GM23248 (cell line): ENCODE results near the gene WNT5B. TPM values are rescaled to one million over a fixed set of nuclear protein-coding genes. Genes with fewer than 3 reads are reported as not detected.

Source experiments
- DNase-seq: peaks from one replicate; pipeline ENCODE4 v3.0.0-alpha.2; 2015
- H2AFZ ChIP-seq: fragments of 200-600 bp; sonication (generic); 2 replicates; pipeline ENCODE4 v1.6.1; 2016; ENCODE audit warnings: antibody characterized with exemption
- H3F3A ChIP-seq: fragments of 200-600 bp; sonication (generic); 2 replicates; pipeline ENCODE4 v1.6.1; 2016; ENCODE audit warnings: mild to moderate bottlenecking, antibody characterized with exemption, mixed run types; ENCODE audit not compliant: insufficient read depth
- H3K27ac ChIP-seq: fragments of 200-600 bp; sonication (generic); 2 replicates; pipeline ENCODE4 v1.5.1; 2016; ENCODE audit warnings: mild to moderate bottlenecking
- H3K27me3 ChIP-seq: fragments of 200-600 bp; sonication (generic); replicated peaks from 2 replicates; pipeline ENCODE4 v1.6.1; 2016; ENCODE audit warnings: mild to moderate bottlenecking; ENCODE audit not compliant: insufficient read depth
- H3K36me3 ChIP-seq: fragments of 200-600 bp; sonication (generic); 2 replicates; pipeline ENCODE4 v1.6.1; 2016; ENCODE audit warnings: low read depth, mild to moderate bottlenecking
- H3K4me1 ChIP-seq: fragments of 200-600 bp; sonication (generic); 2 replicates; pipeline ENCODE4 v1.6.1; 2016; ENCODE audit warnings: mild to moderate bottlenecking; ENCODE audit not compliant: insufficient read depth
- H3K4me2 ChIP-seq: fragments of 200-600 bp; sonication (generic); one replicate; pipeline ENCODE4 v1.6.1; 2016; ENCODE audit warnings: mild to moderate bottlenecking; ENCODE audit not compliant: unreplicated experiment
- H3K4me3 ChIP-seq: fragments of 200-600 bp; sonication (generic); 2 replicates; pipeline ENCODE4 v1.5.1; 2016; ENCODE audit warnings: mild to moderate bottlenecking
- H3K79me2 ChIP-seq: fragments of 200-600 bp; sonication (generic); 2 replicates; pipeline ENCODE4 v1.6.1; 2016; ENCODE audit warnings: mild to moderate bottlenecking; ENCODE audit not compliant: insufficient read depth
- H3K9ac ChIP-seq: fragments of 200-600 bp; sonication (generic); 2 replicates; pipeline ENCODE4 v1.6.1; 2016; ENCODE audit warnings: mild to moderate bottlenecking
- H3K9me2 ChIP-seq: fragments of 200-600 bp; sonication (generic); 2 replicates; pipeline ENCODE4 v1.6.1; 2016; ENCODE audit warnings: mixed run types, mild to moderate bottlenecking, moderate library complexity; ENCODE audit not compliant: insufficient read depth
- H3K9me3 ChIP-seq: fragments of 200-600 bp; sonication (generic); one replicate; pipeline ENCODE4 v1.6.1; 2017; ENCODE audit warnings: low read depth
- H4K20me1 ChIP-seq: fragments of 200-600 bp; sonication (generic); 2 replicates; pipeline ENCODE4 v1.6.0; 2016; ENCODE audit not compliant: insufficient read depth
- EZH2 ChIP-seq: fragments of 200-600 bp; sonication (generic); IDR thresholded peaks from 2 replicates; pipeline ENCODE4 v1.6.1; 2018; ENCODE audit warnings: antibody characterized with exemption, mild to moderate bottlenecking; ENCODE audit not compliant: insufficient read depth, poor library complexity, severe bottlenecking
- EZH2phosphoT487 ChIP-seq: fragments of 200-600 bp; sonication (generic); IDR thresholded peaks from 2 replicates; pipeline ENCODE4 v1.6.1; 2018; ENCODE audit warnings: antibody characterized with exemption, moderate library complexity, mild to moderate bottlenecking, low read depth; ENCODE audit not compliant: insufficient read depth
- WGBS, 2 experiments: methylation state at CpG; one replicate each; pipeline ENCODE4 v1.1.6; 2015 to 2017; ENCODE audit warnings: low lambda C conversion rate in 2 of 2, low coverage in 1 of 2; ENCODE audit errors: missing lambda C conversion rate in 2 of 2; 5-methylcytosine and 5-hydroxymethylcytosine counted together
- in situ Hi-C: fragments of 300-500 bp; cut with MboI; formaldehyde crosslinking; loops from 2 replicates; pipeline ENCODE4 v1.15.0; 2020
- polyA plus RNA-seq: library from polyadenylated mRNA; unstranded; fragments of >200 nt; fragmentation: Nextera tagmentation; extraction: Ambion mirVana; gene quantifications from 2 replicates; pipeline ENCODE4 v1.2.1, GENCODE V29; 2016
- total RNA-seq: library from RNA; depleted of rRNA; stranded (reverse); fragments of >200 nt; shearing (Covaris generic); gene quantifications from 2 replicates; pipeline ENCODE4 v1.2.3, GENCODE V29; 2014

WNT5B gene
- total and polyA plus RNA-seq, 2 experiments from 2014 or later: 50.1 to 505 TPM

DNA sequence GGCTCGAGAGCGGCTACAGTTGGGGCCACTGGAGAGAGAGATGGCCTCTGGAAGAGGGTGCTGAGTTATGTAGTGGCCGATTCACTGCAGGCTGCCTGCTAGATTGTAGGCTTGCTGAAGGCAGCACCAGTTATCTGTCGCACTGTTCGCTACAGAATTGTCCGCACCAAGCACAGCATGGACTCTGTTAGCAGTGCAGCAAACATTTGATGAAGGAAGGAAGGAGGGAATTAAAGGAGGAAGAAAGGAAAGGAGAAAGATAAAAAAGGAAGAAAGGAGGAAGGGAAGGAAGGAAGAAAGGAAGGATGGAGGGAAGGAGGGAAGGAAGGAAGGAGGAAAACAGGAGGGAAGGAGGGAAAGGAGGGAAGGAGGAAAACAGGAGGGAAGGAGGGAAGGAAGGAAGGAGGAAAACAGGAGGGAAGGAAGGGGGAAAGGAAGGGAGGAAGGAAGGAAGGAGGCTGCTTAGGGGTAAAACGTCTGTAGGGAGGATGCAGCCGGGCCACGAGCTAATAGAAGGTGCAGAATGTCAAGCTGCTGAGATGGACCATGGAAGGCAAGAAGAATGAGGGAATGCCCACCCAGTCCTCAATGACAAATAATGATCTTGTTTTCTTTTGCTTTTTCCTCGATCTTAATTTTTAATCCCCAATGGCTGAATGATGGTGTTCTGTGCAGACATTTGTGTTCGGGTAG, 34.6 kb downstream of the WNT5B start:
- TF ChIP-seq EZH2phosphoT487: no peak
- TF ChIP-seq EZH2: no peak
- no peak for DNase-seq
- Histone ChIP-seq H3K27ac (no peak overlapping the region), H3F3A (peaks cover 48% of the 10 kb centered on the region), H3K9me3 (no peaks in the 10 kb centered on the region), H3K4me1 (0 out of 2 replicates have a peak, but pooled peaks cover 5% of the 10 kb centered on the region), H3K9ac (no peak overlapping the region), H4K20me1 (no peaks in the 10 kb centered on the region), H3K4me2 (no peak overlapping the region), H3K27me3 (no peaks in the 10 kb centered on the region), H3K9me2 (no peaks in the 10 kb centered on the region), H3K36me3 (no peaks in the 10 kb centered on the region), H3K4me3 (no peak overlapping the region), H2AFZ (no peak overlapping the region), H3K79me2 (no peaks in the 10 kb centered on the region)
- in situ Hi-C loops: loop anchor here (25.0 kb wide), 1 partner anchor 924 kb away; no protein-coding TSS in a partner anchor
- WGBS, 2 experiments: 90 to 92% methylated on average over 10 to 11 of the region's 11 CpGs

DNA sequence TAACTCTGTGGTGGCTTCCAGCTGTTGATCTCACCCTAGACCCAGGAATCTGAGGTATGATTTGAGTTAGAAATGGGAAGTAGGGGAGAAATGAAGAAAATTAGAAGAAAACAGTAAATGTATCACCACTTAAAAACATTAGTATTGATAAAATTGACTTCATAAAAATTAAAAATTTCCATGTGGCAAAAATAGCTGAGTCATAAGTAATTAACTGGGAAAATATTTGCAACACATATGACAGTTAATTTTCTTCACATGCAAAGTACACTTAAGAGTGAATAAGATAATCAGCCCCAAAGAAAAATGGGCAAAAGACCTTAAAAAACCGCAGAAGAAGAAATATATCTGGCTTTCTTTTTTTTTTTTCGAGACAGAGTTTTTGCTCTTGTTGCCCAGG, 36.3 kb downstream of the WNT5B start:
- Histone ChIP-seq H3K9me3 (no peaks in the 10 kb centered on the region), H3K4me1 (0 out of 2 replicates have a peak, but pooled peaks cover 5% of the 10 kb centered on the region), H3K27me3 (no peaks in the 10 kb centered on the region), H3K9ac (no peak overlapping the region), H2AFZ (no peak overlapping the region), H4K20me1 (no peaks in the 10 kb centered on the region), H3K79me2 (no peaks in the 10 kb centered on the region), H3F3A (peaks cover 34% of the 10 kb centered on the region), H3K36me3 (no peaks in the 10 kb centered on the region), H3K27ac (no peak overlapping the region), H3K4me3 (no peak overlapping the region), H3K9me2 (no peaks in the 10 kb centered on the region), H3K4me2 (no peak overlapping the region)
- DNase-seq: no peak
- TF ChIP-seq EZH2phosphoT487 (no peak), EZH2 (no peak)
- WGBS, 2 experiments: 8 to 11% methylated on average over 2 of the region's 2 CpGs
- in situ Hi-C loops: loop anchor here (25.0 kb wide), 1 partner anchor 922 kb away; no protein-coding TSS in a partner anchor

DNA sequence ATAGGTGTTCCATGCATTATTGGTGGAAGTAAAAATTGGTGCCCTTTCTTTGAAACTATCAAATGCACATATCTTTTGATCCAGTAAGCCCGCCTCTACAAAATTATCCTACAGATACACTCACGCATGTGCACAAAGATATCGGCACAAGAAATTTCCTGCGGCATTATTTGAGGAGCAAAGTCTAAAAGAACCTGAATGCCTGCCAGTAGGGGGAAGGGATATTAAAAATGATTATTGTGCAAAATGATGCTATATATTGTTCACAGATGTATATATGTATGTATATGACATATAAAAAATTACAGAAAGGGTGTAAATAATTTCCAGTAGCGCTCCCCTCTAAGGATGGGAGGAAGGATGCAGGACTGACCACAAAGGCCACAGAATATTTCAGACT, 37.2 kb downstream of the WNT5B start:
- H3K9ac ChIP-seq: no peak overlapping the region
- H3K9me2 ChIP-seq: no peaks in the 10 kb centered on the region
- DNase-seq: no peak
- no peak overlapping the region for H3K27ac ChIP-seq
- TF ChIP-seq EZH2 (no peak), EZH2phosphoT487 (no peak)
- in situ Hi-C loops: loop anchor here (25.0 kb wide), 1 partner anchor 921 kb away; no protein-coding TSS in a partner anchor
- no peaks in the 10 kb centered on the region for H3K9me3 ChIP-seq
- no peaks in the 10 kb centered on the region for H4K20me1 ChIP-seq
- no peak overlapping the region for H2AFZ ChIP-seq
- H3F3A ChIP-seq: peaks cover 28% of the 10 kb centered on the region
- H3K4me2 ChIP-seq: no peak overlapping the region
- no peaks in the 10 kb centered on the region for H3K79me2 ChIP-seq
- 70 to 71% methylated on average over 5 of the region's 5 CpGs for WGBS, 2 experiments
- no peaks in the 10 kb centered on the region for H3K36me3 ChIP-seq
- H3K4me1 ChIP-seq: no peaks in the 10 kb centered on the region
- no peaks in the 10 kb centered on the region for H3K27me3 ChIP-seq
- no peak overlapping the region for H3K4me3 ChIP-seq

DNA sequence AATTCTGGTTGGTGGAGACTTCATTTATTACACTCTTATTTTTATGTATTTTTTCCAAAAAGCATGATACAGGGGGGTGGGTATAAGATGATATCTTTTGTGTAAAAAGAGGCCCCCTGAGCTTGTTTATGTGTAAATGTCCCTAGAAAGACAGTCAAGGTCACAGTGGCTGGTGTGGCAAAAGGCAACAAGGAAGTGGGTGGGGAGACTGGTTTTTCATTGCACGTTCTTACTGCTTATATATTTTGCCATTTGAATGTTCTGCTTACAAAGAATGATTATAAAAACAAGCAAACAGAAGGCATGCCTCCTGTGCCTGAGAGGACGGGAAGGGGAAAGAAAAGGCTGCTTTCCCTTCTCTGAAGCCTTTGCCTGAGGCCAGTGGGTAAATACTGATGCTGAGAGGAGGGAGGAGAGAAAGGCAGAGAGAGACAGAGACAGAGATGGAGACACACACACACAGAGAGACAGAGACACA, 37.7 kb downstream of the WNT5B start:
- Histone ChIP-seq H3F3A (peaks cover 28% of the 10 kb centered on the region), H3K4me2 (no peak overlapping the region), H3K9me2 (no peaks in the 10 kb centered on the region), H3K9ac (no peak overlapping the region), H3K4me3 (no peak overlapping the region), H3K79me2 (no peaks in the 10 kb centered on the region), H4K20me1 (no peaks in the 10 kb centered on the region), H3K4me1 (no peaks in the 10 kb centered on the region), H3K27me3 (no peaks in the 10 kb centered on the region), H3K9me3 (no peaks in the 10 kb centered on the region), H2AFZ (no peak overlapping the region), H3K27ac (no peak overlapping the region), H3K36me3 (no peaks in the 10 kb centered on the region)
- 70 to 84% methylated on average over 2 of the region's 2 CpGs for WGBS, 2 experiments
- DNase-seq: no peak
- in situ Hi-C loops: loop anchor here (25.0 kb wide), 1 partner anchor 921 kb away; no protein-coding TSS in a partner anchor
- TF ChIP-seq EZH2phosphoT487: no peak
- TF ChIP-seq EZH2: no peak
